Left ventricle myocardium inferior (tissue), 1 donor: ENCODE results near the gene JAKMIP1. TPM values are rescaled to one million over a fixed set of nuclear protein-coding genes. Genes with fewer than 3 reads are reported as not detected.

Experiments used
- DNase-seq: peaks from one replicate; pipeline ENCODE4 v3.0.0-alpha.2; 2020
- H3K27ac ChIP-seq: fragments of 200-600 bp; replicated peaks from 2 replicates; pipeline ENCODE4 v1.8.0; 2021
- H3K27me3 ChIP-seq: fragments of 200-600 bp; 2 replicates; pipeline ENCODE4 v1.8.0; 2021; ENCODE audit warnings: low read depth
- H3K36me3 ChIP-seq: fragments of 200-600 bp; 2 replicates; pipeline ENCODE4 v1.8.0; 2021
- H3K4me1 ChIP-seq: fragments of 200-600 bp; 2 replicates; pipeline ENCODE4 v1.8.0; 2021
- H3K4me3 ChIP-seq: fragments of 200-600 bp; 2 replicates; pipeline ENCODE4 v1.8.0; 2021; ENCODE audit warnings: mild to moderate bottlenecking, moderate library complexity
- H3K9me3 ChIP-seq: fragments of 200-600 bp; replicated peaks from 2 replicates; pipeline ENCODE4 v1.8.0; 2021
- CTCF ChIP-seq: fragments of 200-600 bp; IDR thresholded peaks from 2 replicates; pipeline ENCODE4 v1.8.0; 2021; ENCODE audit warnings: antibody characterized with exemption, mild to moderate bottlenecking, borderline replicate concordance
- intact Hi-C: fragments of 100-400 bp; cut with micrococcal nuclease; formaldehyde crosslinking; loops from one replicate; pipeline ENCODE4 v1.11.0; 2022
- total RNA-seq: library from RNA; stranded (reverse); fragmentation: NEBNext Ultra II Directional; extraction: Animal tissue kit (Norgen Biotek cat#: 25700); gene quantifications from one replicate; pipeline ENCODE4 v1.2.1, GENCODE V29; 2021
- donor health status: DM: no; HTN: yes; CAD: no; lungs with severe emphysema.

JAKMIP1 gene
- total RNA-seq, 1 donor from 2014 or later = not detected

- intact Hi-C loops = no loop called here
- Histone ChIP-seq H3K4me1 (peaks cover 17% of the 10 kb centered on the region), H3K36me3 (no peaks in the 10 kb centered on the region), H3K27me3 (peaks cover 83% of the 10 kb centered on the region), H3K9me3 (peaks cover 10% of the 10 kb centered on the region), H3K4me3 (peak overlapping the region; percentile 67), H3K27ac (no peak overlapping the region)
- no peak for DNase-seq
- TF ChIP-seq CTCF = no peak
These were observed 1.5 kb downstream of the JAKMIP1 start for GRCh38 chr4:6198768-6199421.

- no peak for TF ChIP-seq CTCF
- no peaks in the 10 kb centered on the region for H3K36me3 ChIP-seq
- peaks cover 10% of the 10 kb centered on the region for H3K9me3 ChIP-seq
- H3K27ac ChIP-seq = no peak overlapping the region
- no peak overlapping the region for H3K4me3 ChIP-seq
- peaks cover 17% of the 10 kb centered on the region for H3K4me1 ChIP-seq
- DNase-seq = no peak
- peaks cover 87% of the 10 kb centered on the region for H3K27me3 ChIP-seq
- intact Hi-C loops = no loop called here
These were observed 2.1 kb downstream of the JAKMIP1 start for GRCh38 chr4:6198278-6198677.

GRCh38 chr4:6197433-6198174, 2.7 kb downstream of the JAKMIP1 start:
- no peak for DNase-seq
- Histone ChIP-seq H3K4me1 (peaks cover 17% of the 10 kb centered on the region), H3K36me3 (no peaks in the 10 kb centered on the region), H3K9me3 (peaks cover 10% of the 10 kb centered on the region), H3K27me3 (peaks cover 93% of the 10 kb centered on the region), H3K27ac (no peak overlapping the region), H3K4me3 (no peak overlapping the region)
- intact Hi-C loops = no loop called here
- TF ChIP-seq CTCF = no peak

GRCh38 chr4:6196871-6197270, 3.5 kb downstream of the JAKMIP1 start:
- Histone ChIP-seq H3K36me3 (no peaks in the 10 kb centered on the region), H3K27ac (no peak overlapping the region), H3K9me3 (peaks cover 10% of the 10 kb centered on the region), H3K27me3 (peaks cover 100% of the 10 kb centered on the region), H3K4me1 (peaks cover 17% of the 10 kb centered on the region), H3K4me3 (no peak overlapping the region)
- intact Hi-C loops = no loop called here
- no peak for TF ChIP-seq CTCF
- no peak for DNase-seq

GRCh38 chr4:6196324-6196723, 4.0 kb downstream of the JAKMIP1 start:
- no peak overlapping the region for H3K4me3 ChIP-seq
- H3K36me3 ChIP-seq = no peaks in the 10 kb centered on the region
- H3K4me1 ChIP-seq = peaks cover 17% of the 10 kb centered on the region
- intact Hi-C loops = no loop called here
- peaks cover 6% of the 10 kb centered on the region for H3K9me3 ChIP-seq
- H3K27ac ChIP-seq = no peak overlapping the region
- TF ChIP-seq CTCF = no peak
- peaks cover 100% of the 10 kb centered on the region for H3K27me3 ChIP-seq
- DNase-seq = no peak
